ENCODE data around the gene CNTNAP4.

- TF ChIP-seq POLR2A (IDR thresholded peaks at IDR 0.05; ENCODE audit: low read length), result no peak
- no peak for TF ChIP-seq GATA1 (IDR thresholded peaks at IDR 0.05; ENCODE audit: low read depth, low read length)
Observed at GRCh38 chr16:76297941-76298340, 20.7 kb downstream of the CNTNAP4 start.
